Subcutaneous adipose tissue (tissue), 4 donors: ENCODE measurements around the gene ANP32A. TPM values are rescaled to one million over a fixed set of nuclear protein-coding genes. Genes with fewer than 3 reads are reported as not detected.

Experiments used
- total RNA-seq, 4 donors: library from RNA; depleted of rRNA; stranded (reverse); fragments of >200 nt; gene quantifications; one replicate each; pipeline ENCODE4 v1.1.0, GENCODE V29; 2016
- TF ChIP-seq, protein P1 (sequence below): fragments of 450-650 bp; IDR thresholded peaks from one replicate; pipeline ENCODE4 v1.5.1; 2016; ENCODE audit warnings: low read depth, mild to moderate bottlenecking, control low read depth, antibody characterized with exemption, moderate library complexity

Gene ANP32A
- total RNA-seq, 4 donors from 2014 or later: 55.9 to 88.2 (median 66.2) TPM

- TF ChIP-seq, protein P1, sequence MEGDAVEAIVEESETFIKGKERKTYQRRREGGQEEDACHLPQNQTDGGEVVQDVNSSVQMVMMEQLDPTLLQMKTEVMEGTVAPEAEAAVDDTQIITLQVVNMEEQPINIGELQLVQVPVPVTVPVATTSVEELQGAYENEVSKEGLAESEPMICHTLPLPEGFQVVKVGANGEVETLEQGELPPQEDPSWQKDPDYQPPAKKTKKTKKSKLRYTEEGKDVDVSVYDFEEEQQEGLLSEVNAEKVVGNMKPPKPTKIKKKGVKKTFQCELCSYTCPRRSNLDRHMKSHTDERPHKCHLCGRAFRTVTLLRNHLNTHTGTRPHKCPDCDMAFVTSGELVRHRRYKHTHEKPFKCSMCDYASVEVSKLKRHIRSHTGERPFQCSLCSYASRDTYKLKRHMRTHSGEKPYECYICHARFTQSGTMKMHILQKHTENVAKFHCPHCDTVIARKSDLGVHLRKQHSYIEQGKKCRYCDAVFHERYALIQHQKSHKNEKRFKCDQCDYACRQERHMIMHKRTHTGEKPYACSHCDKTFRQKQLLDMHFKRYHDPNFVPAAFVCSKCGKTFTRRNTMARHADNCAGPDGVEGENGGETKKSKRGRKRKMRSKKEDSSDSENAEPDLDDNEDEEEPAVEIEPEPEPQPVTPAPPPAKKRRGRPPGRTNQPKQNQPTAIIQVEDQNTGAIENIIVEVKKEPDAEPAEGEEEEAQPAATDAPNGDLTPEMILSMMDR: no peak
These were observed 30.5 kb downstream of the ANP32A start for GRCh38 chr15:68790242-68790575.

GRCh38 chr15:68789534-68790241 lies 31.0 kb downstream of the ANP32A start:
- TF ChIP-seq, protein P1: no peak

- TF ChIP-seq, protein P1: no peak
These were observed 31.6 kb downstream of the ANP32A start for GRCh38 chr15:68789091-68789490.

GRCh38 chr15:68788264-68788624 lies 32.5 kb downstream of the ANP32A start:
- TF ChIP-seq, protein P1: no peak

GRCh38 chr15:68787609-68788263 lies 33.0 kb downstream of the ANP32A start:
- TF ChIP-seq, protein P1: no peak

GRCh38 chr15:68786753-68787152 lies 33.9 kb downstream of the ANP32A start:
- TF ChIP-seq, protein P1: no peak

- TF ChIP-seq, protein P1: no peak
These were observed 35.2 kb downstream of the ANP32A start for GRCh38 chr15:68785541-68785940.
